Measurements from ENCODE around the gene HSPB1.
"Not testable (repeated sequence)": the region's sequence is repeated elsewhere in the genome, so short reads cannot be mapped to it uniquely, and the experiment has no call there.

Gene HSPB1

GRCh38 chr7:76296743-76297740 is 5.4 kb upstream of the HSPB1 start:
- no peak overlapping the region for H3K4me3 ChIP-seq (ENCODE audit: control insufficient read depth, low read depth, low read length)
- peak; percentile 83 for DNase-seq (ENCODE audit: low read depth)
- TF ChIP-seq CTCF (IDR thresholded peaks at IDR 0.05; ENCODE audit: control insufficient read depth, insufficient read depth, low read depth, low read length, missing control alignments): peak; percentile 10

GRCh38 chr7:76300166-76300731 is 2.2 kb upstream of the HSPB1 start:
- no peak for DNase-seq (ENCODE audit: low read depth)
- no peak for TF ChIP-seq CTCF (IDR thresholded peaks at IDR 0.05; ENCODE audit: control insufficient read depth, insufficient read depth, low read depth, low read length, missing control alignments)
- no peak overlapping the region for H3K4me3 ChIP-seq (ENCODE audit: control insufficient read depth, low read depth, low read length)

- no peak for DNase-seq (ENCODE audit: low read depth)
- H3K4me3 ChIP-seq (ENCODE audit: control insufficient read depth, low read depth, low read length): no peak overlapping the region
- TF ChIP-seq CTCF (IDR thresholded peaks at IDR 0.05; ENCODE audit: control insufficient read depth, insufficient read depth, low read depth, low read length, missing control alignments): no peak
These were observed 1.5 kb upstream of the HSPB1 start for GRCh38 chr7:76301000-76301399.

GRCh38 chr7:76303202-76304147 is 1.0 kb downstream of the HSPB1 start:
- TF ChIP-seq CTCF (IDR thresholded peaks at IDR 0.05; ENCODE audit: control insufficient read depth, insufficient read depth, low read depth, low read length, missing control alignments): no peak
- H3K4me3 ChIP-seq (ENCODE audit: control insufficient read depth, low read depth, low read length): peak overlapping the region; percentile 94
- peak; percentile 80 for DNase-seq (ENCODE audit: low read depth)

GRCh38 chr7:76304888-76305375 is 2.5 kb downstream of the HSPB1 start:
- no peak for DNase-seq (ENCODE audit: low read depth)
- TF ChIP-seq CTCF (IDR thresholded peaks at IDR 0.05; ENCODE audit: control insufficient read depth, insufficient read depth, low read depth, low read length, missing control alignments): no peak
- H3K4me3 ChIP-seq (ENCODE audit: control insufficient read depth, low read depth, low read length): no peak overlapping the region

GRCh38 chr7:76308874-76309273 is 6.4 kb downstream of the HSPB1 start:
- DNase-seq (ENCODE audit: low read depth); H3K4me3 ChIP-seq (ENCODE audit: control insufficient read depth, low read depth, low read length): not testable (repeated sequence)

- H3K4me3 ChIP-seq (ENCODE audit: control insufficient read depth, low read depth, low read length); DNase-seq (ENCODE audit: low read depth): not testable (repeated sequence)
These were observed 7.0 kb downstream of the HSPB1 start for GRCh38 chr7:76309341-76310101.

Data from AG09309 (cell line).